ENCODE data around the gene PATJ.
"Not testable (repeated sequence)": the region's sequence is repeated elsewhere in the genome, so short reads cannot be mapped to it uniquely, and the experiment has no call there.

Gene PATJ

DNA sequence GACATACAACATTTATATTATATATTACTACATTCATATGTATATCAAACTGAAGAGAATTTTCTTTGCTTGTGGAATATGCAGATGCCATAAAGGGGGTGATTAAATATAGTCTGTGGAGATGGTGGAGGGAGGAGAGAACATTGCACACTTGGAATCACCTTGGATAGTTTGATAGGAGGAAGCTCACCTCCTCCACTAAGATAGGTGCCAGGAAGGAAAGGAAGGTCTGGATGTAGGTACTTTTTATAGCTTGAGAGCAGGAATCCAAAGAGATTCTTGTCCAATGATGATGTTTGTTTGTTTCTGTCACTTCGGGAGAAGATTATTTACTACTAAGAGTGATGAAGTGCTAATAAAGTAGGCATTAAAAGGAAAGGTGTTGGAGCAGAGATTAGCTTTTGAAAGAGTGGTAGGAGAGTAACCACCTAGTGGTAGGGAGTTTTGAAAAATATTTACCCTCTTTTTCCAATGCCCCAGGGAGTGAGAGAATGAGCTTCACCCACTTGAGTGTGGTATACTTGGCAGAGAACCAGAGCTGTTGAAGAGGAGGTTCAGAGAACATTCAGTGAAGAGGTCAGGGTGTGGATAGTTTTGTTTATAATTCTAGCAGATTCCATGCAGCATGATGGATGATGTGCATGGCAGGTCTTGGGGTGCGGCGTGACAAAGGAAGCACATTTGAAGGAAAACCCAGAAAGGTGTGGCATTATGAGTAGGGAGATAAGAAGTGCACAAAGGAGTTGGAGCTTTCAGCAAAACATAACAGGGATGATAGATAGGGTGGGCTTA lies 145.0 kb downstream of the PATJ start:
- DNase-seq (ENCODE audit: low spot score), result no peak

DNA sequence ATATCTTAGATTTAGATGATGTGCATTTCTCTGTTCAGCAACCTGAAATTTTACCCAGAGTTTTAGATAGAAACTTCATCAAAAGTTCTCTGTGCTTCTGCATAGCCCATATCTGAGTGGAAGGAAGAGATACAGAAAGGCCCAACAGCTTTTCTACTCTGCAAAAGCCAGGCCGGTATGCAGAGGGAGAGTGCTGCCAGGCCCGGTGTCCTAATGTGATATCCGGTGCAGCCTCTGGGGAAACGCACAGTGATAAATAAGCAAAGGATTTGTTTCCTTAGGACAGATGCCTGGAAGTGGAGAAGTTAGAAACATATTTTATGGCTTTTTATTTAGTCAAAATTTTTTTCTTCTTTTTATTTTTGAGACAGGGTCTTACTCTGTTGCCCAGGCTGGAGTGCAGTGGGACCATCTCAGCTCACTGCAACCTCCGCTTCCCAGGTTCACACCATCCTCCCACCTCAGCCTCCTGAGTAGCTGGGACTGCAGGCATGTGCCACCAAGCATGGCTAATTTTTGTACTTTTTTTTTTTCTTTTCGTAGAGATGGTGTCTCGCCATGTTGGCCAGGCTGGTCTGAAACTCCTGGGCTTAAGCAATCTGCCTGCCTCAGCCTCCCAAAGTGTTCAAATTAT lies 145.8 kb downstream of the PATJ start:
- DNase-seq (ENCODE audit: low spot score), result no peak

DNA sequence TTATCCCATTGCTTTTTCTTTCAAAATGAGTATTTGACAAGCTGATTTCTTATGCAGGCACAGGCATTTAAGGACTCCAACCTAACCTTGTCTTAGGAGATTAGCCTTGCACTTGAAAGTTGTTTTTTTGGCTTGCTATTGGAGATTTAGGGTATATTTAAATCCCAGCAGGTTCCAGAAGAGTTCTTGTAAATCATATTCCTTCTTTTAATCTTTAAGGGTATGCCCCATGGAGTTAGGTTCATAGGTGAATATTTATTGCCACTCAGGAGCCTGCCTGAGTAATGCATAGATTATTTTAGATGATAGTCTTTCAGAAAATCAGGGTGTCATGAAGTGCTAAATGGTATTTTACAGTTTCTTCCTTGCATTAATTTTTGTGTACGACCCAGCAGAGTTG lies 146.5 kb downstream of the PATJ start:
- no peak for DNase-seq (ENCODE audit: low spot score)

DNA sequence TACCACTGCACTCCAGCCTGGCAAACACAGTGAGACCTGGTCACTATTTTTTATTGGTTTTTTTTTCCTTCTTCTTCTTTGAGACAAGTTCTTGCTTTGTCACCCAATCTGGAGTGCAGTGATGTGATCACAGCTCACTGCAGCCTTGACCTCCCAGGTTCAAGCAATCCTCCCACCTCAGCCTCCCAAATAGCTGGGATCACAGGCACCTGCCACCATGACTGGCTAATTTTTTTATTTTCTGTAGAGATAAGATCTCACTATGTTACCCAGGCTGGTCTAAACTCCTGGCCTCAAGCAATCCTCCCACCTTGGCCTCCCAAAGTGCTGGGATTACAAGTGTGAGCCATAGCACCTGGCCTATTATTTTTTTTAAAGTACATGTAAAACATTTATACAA lies 148.2 kb downstream of the PATJ start:
- not testable (repeated sequence) for DNase-seq (ENCODE audit: low spot score)

DNA sequence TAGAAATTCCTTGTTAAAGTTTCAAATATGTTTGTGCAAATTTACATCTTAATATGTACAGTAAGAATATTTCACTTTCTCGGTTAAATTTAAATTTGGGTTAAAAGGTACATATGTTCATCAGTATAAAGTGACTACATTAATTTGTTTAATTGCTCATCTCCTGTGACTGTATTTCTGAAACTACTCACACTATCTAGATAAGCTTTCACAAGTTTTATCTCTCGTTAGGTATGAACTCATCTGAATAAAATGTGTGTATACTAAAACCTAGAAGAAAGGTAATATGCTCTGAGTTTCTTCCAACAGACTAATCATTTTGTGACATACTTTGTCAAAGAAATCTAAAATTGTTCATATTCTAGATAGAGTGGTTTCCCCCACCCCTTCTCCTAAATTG lies 150.7 kb downstream of the PATJ start:
- no peak for DNase-seq (ENCODE audit: low spot score)

DNA sequence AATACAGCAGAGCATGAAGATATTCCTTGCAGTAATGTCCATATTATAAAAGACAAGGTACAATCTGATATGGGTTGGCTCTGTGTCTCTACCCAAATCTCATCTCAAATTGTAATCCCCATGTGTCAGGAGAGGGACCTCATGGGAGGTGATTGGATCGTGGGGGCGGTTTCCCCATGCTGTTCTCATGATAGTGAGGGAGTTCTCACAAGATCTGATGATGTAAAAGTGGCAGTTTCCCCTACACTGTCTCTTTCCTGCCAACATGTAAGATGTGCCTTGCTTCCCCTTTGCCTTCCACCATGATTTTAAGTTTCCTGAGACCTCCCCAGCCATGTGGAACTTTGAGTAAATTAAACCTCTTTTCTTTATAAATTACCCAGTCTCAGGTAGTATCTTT lies 152.0 kb downstream of the PATJ start:
- DNase-seq (ENCODE audit: low spot score), result not testable (repeated sequence)

DNA sequence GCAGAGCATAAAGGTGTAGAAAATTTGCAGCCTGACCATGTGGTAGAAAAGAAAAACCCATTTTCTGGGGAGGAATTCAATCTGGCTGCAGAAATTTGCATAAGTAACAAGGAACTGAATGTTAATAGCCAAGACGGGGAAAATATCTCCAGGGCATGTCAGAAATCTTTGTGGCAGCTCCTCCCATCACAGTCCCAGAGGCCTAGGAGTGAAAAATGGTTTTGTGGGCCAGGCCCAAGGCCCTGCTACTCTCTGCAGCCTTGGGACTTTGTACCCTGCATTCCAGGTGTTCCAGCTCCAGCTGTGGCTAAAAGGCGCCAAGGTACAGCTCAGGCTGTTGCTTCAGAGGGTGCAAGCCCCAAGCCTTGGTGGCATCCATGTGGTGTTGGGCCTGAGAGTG lies 152.9 kb downstream of the PATJ start:
- DNase-seq (ENCODE audit: low spot score), result no peak

DNA sequence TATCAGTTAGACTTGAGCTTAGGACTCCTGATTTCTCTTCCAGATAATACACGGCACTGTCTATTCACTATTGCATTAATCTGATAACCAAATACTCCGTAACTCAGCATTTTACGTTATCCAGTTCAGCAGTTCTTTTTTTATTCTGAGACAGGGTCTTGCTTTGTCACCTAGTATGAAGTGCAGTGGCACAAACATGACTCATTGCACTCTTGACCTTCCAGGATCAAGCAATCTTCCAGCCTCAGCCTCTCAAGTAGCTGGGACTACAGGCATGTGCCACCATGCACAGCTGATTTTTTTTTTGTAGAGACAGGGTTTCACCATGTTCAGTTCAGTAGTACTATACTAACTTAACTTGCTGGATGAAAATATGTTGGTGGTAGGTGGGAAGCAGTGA lies 156.4 kb downstream of the PATJ start:
- no peak for DNase-seq (ENCODE audit: low spot score)

DNA sequence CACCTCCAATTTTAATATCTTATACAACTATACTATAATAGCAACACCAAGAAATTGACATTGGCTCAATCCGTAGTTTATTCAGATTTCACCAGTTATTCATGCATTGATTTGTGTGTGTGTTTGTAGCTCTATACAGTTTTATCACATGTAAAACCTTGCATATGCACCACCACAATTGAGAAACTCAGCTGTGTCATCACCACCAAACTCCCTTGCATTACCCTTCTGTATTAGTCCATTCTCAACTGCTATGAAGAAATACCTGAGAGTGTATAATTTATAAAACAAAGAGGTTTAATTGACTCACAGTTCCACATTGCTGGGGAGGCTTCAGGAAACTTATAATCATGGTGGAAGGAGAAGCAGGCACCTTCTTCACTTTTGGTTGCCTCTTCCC lies 162.1 kb downstream of the PATJ start:
- no peak for DNase-seq (ENCODE audit: low spot score)

DNA sequence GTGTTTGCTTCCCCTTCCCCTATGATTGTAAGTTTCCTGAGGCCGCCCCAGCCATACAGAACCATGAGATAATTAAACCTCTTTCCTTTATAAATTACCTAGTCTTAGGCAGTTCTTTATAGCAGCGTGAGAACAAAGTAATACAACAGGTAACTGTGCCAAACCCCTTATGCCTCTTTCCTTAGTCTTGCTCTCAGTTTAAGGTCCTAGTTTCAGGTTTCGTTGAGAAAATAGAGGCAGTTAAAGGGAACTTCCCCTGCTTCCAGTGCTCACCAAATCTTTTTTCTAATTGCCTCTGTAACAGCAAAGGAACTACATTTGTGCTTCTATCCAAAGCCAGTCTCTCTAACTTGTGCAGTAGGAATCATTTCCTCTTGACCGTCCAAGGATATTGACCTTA lies 164.8 kb downstream of the PATJ start:
- no peak for DNase-seq (ENCODE audit: low spot score)

DNA sequence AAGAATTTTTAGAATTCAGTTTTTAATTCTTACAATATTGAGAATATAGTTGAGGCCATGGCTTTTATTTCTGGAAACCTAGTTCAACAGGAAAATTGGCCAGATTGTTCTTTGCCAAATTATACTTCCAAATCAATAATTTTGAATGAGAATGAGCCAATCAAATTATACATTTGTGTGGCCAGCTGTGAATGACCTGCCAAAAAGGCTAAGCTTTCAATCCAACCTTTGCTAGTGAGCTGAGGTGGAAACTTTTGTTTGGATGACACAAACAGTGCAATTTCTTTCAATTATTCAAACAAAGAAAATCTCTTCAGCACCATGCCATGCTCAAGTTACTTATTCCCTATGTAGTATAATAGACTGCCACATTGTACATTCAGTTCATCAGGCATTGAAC lies 167.8 kb downstream of the PATJ start:
- DNase-seq (ENCODE audit: low spot score), result no peak

DNA sequence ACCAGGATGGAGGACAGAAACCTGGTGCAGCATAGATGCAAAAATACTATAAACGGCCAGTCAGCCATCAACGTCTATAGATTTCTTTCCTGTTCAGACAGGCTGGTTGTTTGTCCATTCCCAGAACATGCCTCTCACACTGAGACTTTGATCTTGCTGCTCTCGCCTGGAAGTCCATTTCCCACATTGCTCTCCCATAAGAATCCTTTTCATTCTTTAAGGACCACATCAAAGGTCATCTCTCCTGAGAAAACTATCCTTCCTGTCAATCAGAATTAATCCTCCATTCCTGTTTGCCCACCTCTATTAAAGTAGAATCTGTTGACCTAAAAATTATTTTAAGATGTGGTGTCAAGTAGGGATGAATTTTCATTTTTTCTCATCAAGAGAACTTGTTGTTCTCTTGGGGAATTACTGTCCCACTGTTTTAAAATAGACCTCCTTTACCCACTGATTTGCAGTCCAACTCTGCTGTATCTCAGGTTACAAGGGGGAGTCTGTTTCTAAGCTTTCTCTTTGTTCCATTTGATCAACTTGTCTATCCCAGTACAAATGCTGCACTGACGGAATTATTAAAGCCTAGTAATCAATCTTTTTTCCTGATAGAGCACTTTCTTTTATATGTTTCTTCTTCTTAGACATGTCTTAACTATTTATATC lies 172.7 kb downstream of the PATJ start:
- no peak for DNase-seq (ENCODE audit: low spot score)

DNA sequence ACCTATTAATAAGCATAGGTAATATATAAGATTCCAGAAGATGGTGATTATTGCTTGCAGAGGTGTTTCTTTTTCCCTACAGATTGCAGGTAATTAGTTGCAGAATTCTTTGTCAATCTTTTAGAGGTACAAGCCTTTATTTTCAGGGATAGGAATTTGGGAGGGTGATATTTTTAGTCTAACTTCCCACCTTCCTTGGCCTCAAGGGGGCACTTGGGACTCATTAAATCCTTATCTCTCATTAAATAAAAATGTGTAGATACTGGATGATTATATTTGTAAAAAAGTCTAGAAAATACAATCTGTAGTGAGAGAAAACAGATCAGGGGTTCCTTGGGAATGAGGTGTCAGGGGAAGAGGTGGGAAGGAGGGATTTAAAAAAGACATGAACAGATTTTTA lies 179.2 kb downstream of the PATJ start:
- DNase-seq (ENCODE audit: low spot score), result no peak

DNA sequence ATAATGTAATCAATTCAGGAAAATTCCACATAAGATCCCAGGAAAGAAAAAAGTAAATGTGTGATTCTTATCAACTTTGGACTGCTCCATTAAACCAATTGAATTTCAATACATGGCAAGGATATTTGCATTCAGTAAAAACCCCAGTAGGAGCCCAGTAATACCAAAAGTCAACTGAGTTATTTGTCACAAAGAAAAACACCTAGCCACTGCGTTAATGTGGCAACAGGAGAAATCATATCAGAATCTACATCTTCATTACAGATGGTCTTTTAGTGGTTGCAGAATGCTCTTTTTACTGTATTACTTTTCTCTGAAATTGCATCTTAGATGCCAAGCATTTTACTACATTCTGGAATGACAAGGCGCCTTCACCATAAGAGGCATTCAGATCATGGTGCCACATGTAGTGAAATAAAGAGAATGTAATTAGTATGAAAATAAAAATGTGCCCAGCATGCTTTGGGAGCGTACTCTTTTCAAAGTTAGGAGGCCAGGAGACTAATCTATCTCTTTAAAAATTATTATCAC lies 180.7 kb downstream of the PATJ start:
- no peak for DNase-seq (ENCODE audit: low spot score)

DNA sequence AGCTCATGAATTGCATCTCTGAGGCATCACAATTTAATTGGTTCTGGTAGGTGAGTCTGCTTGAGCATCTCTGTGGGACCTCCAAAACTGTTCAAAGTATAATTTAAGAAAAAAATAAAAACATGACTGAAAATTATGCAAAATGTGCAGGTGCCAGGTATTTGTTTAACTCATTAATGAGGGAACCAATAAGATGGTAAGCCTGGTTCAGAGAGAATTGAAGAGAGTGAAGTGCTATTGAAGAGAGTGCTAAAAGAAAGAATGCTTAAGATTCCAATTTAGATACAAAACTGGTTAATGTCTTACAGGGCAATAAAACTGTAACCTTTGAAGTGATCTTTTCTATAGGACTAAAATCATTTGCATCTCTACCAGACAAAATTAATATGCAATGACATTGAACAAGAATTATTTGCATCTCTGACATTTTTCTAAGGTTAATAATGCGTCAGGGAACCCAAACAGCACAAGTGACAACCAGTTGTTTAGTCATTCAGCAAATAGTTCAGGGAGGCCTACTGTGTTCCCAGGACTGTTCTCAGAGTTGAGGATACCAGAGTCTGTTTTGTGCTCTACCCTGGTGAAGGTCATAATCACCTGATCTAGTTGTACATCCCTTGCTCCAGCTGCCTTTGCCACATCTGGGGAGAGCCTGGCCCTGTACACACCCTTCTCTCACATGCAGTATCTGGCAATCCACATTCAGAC lies 183.5 kb downstream of the PATJ start:
- no peak for DNase-seq (ENCODE audit: low spot score)

DNA sequence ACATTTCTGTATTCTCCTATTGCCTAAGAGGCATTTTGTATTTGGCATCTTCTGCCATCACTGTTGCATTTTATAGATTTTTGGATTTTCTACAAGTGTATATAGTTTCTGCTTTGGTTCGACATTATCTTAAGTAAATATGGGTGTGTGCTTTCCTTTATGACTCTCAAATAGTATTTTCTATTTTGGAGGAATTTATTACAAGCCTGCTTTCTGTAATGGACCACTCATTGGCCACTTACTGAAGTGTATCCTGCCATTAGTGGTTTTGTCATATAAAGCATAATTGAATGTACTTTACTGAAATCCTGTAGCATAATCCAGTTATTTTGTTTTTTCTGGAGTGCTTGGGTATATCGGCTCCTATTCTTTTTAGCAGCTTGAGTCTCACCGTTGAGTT lies 184.3 kb downstream of the PATJ start:
- DNase-seq (ENCODE audit: low spot score), result no peak

DNA sequence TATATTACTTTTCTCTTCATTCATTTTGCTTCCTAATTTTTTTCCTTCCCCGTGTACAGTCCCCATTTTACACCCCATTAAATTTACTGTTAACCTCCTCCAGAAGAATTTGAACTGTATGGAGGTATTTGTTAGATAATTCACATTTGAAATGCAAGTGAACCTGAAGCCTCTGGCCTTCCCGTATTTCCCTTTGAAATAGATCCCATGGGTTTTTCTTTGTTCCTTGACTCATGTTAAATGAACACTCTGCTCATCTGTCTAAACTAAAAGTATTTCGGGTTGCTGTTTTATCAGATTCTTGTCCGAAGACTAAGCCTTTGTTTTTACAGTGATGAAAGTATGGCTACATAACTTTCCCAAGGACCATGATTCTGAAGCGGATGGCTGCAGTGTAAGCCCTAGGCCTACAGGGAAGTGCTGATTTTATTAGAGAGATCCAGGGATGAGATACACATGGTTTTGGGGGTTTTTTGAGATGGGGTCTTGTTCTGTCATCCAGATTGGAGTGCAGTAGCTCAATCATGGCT lies 187.9 kb downstream of the PATJ start:
- DNase-seq (ENCODE audit: low spot score), result no peak

DNA sequence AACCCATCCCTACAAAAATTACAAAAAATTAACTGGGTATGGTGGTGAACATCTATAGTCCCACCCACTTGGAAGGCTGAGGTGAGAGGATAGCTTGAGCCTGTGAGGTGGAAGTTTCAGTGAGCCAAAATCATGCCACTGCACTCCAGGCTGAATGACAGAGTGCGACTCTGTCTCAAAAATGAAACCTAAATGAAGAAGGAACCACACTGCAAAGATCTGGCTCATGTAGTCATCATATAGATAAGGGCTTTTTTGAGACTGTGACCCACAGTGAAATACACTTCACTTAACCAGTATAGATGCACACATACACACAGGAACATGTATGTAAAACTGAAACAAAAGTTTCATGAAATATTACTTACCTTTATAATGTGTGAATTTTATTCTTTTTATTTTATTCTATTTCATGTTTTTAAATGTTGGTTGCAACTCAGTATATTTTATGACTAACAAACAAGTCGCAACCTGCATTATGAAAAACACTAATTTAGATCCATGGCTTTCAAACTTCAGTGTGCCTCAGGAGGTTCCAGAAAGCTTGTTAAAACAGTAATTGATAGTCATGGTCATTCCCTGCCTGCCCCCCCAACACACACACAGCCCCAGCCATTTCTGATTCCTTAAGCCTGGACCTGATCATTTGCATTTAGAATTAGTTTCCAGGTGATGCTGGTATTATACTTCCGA lies 189.5 kb downstream of the PATJ start:
- no peak for DNase-seq (ENCODE audit: low spot score)

DNA sequence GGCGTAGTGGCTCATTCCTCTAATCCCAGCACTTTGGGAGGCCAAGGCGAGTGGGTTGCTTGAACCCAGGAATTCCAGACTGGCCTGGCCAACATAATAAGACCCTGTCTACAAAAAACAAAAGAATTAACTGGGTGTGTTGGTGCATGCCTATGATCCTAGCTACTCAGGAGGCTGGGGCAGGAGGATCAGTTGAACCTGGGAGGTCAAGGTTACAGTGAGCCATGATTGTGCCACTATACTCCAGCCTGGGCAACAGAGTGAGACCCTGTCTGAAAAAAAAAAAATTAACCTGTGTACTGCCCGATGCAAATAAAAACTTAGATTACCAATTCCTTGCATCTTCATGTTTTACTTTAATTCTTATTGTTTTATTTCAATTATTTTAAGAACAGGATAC lies 193.2 kb downstream of the PATJ start:
- no peak for DNase-seq (ENCODE audit: low spot score)

DNA sequence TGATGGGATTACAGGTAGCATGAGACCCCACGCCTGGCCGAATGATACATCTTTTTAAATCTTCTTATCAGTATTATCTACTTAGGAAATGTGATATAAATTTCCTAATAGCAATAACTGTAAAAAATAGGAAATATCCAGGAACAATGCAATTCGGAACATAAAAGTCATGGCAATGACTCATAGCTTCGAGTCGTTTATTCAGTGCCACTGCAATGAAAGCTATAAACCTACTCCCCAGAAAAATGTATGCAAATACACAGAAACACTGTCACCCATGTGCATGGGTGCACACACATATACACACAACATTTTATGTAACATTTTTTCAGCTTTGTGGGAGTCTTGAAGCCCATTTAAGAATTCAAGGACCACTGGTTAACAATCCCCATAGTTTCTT lies 194.6 kb downstream of the PATJ start:
- DNase-seq (ENCODE audit: low spot score), result no peak

DNA sequence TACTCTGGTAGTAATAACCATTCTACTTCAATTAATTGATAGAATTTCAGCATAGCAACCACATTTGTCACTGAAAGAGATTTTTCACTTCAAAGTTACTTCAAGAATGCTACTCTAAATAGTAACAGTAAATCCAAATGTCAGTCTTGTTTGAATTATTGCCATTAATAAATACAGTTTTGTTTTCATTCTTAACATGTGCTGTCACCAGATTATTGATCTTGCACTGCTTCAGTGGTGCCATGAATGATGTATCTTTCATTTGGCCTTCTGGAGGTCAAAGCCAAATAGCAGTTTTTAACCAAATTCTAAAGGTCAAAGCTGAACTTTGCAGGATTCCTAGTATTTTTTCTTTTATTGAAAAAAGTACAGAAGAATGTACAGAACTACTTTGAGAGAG lies 199.5 kb downstream of the PATJ start:
- no peak for DNase-seq (ENCODE audit: low spot score)

DNA sequence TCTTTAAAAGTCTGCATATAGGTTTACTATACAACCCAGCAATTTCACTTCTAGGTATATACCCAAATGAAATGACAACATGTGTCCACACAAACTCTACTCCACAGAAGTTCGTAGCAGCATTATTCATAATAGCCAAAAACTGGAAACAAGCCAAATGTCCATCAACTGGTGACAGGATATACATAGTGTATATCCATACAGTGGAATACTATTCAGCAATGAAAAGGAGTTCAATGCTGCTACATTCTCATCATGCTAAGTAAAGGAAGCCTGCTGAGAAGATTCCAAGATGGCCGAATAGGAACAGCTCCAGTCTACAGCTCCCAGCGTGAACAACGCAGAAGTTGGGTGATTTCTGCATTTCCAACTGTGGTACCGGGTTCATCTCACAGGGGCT lies 200.6 kb downstream of the PATJ start:
- no peak for DNase-seq (ENCODE audit: low spot score)

Measured in CD4-positive, alpha-beta T cell treated with Interleukin-6 at 100 ng/mL for 8 hours (primary cell).